ENCODE results near the gene CERS2.

Gene CERS2

DNA sequence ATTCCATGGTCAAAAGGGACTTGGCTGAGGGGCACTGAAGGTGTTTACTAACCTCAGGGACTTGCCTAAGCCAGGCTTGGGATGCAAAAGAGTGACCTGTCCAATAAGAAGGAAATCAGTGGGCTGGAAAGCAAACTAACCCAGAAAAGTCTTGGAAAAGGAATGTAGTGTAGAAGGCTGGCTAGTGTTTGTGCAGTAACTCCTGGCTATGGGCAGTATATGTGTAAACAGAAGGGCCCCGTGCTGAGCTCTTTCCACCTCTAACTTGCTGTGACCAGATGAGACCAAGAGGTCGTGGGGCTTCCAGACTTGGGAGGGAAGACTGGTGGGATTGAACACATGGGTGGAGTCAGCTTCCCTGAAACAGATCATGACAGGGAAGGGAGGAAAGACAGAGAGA lies 28.0 kb upstream of the CERS2 start:
- peak overlapping the region; percentile 84 for H3K4me3 Mint-ChIP-seq
- peak overlapping the region; percentile 92 for H3K27ac Mint-ChIP-seq
- peaks cover 75% of the 10 kb centered on the region for H3K4me1 Mint-ChIP-seq (ENCODE audit: low read depth)
- H3K27me3 Mint-ChIP-seq, result no peaks in the 10 kb centered on the region
- no peaks in the 10 kb centered on the region for H3K9me3 Mint-ChIP-seq (ENCODE audit: low read depth)
- peaks cover 5% of the 10 kb centered on the region for H3K36me3 Mint-ChIP-seq

DNA sequence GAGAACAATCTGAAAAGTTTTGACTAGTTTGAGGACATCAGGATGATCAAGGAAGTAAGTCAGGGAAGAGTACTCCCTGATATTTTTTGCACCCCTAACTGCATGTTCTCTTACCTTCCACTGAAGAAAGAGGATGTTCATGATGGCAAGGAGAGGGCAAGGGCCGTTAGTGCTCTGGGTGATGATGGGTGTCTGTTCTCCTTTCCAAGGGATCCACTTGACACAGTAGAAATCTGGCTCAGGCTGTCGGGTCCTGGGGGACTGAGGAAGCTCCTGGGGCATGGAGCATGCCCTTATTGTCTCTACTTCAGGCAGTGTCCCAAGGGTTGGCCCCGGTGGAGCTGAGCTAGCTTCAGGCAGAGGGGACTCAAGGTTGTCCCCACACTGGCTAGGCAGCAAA lies 27.4 kb upstream of the CERS2 start:
- Mint-ChIP-seq H3K27ac (peak overlapping the region; percentile 55), H3K4me1 (ENCODE audit: low read depth) (peaks cover 70% of the 10 kb centered on the region), H3K9me3 (ENCODE audit: low read depth) (no peaks in the 10 kb centered on the region), H3K36me3 (peaks cover 5% of the 10 kb centered on the region), H3K27me3 (no peaks in the 10 kb centered on the region), H3K4me3 (peak overlapping the region; percentile 47)

DNA sequence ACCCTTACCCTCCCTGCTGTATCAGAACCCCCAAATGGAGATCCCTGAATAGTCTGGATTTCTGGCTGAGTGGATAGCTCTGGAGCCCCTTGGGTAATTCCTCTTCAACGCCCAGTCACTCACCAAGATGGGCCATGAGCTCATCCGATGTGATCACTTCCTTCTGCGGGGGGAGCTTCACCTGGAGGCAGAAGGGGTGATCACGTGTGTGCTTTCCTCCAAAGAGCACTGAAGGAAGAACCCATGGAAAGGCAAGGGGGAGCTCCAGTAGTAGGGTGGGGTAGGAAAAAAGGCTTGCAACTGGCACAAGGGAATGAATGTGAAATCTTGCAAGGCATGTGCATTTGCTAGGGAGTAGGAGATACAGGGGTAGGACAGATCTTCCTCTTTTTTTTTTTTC lies 27.0 kb upstream of the CERS2 start:
- peaks cover 65% of the 10 kb centered on the region for H3K4me1 Mint-ChIP-seq (ENCODE audit: low read depth)
- peak overlapping the region; percentile 47 for H3K4me3 Mint-ChIP-seq

DNA sequence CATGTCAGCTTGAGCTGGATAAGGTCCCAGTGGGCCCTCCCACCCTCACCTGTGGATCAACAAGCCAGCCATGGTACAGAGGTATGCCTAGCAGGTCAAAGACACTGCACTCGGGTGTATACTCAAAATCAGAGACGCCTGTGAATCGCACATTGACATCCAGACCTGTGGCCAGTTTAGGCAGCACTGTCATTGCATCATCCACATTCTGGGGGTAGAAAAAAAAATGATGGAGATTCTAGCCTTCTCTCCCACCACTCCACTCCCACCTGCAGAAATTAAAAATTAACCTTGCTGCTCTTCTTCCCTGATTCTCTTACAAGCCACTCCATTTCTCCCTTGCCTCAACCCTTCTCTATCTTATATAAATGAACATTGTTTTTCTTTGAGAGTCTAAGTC lies 25.8 kb upstream of the CERS2 start:
- Mint-ChIP-seq H3K9me3 (ENCODE audit: low read depth) (no peaks in the 10 kb centered on the region), H3K4me1 (ENCODE audit: low read depth) (peaks cover 54% of the 10 kb centered on the region), H3K27ac (peak overlapping the region; percentile 11), H3K36me3 (peaks cover 5% of the 10 kb centered on the region), H3K27me3 (no peaks in the 10 kb centered on the region), H3K4me3 (no peak overlapping the region)

More for the DNA sequence above, 27.0 kb upstream of the CERS2 start:
- H3K27me3 Mint-ChIP-seq, result no peaks in the 10 kb centered on the region
- peak overlapping the region; percentile 55 for H3K27ac Mint-ChIP-seq
- no peaks in the 10 kb centered on the region for H3K9me3 Mint-ChIP-seq (ENCODE audit: low read depth)
- H3K36me3 Mint-ChIP-seq, result peaks cover 5% of the 10 kb centered on the region

DNA sequence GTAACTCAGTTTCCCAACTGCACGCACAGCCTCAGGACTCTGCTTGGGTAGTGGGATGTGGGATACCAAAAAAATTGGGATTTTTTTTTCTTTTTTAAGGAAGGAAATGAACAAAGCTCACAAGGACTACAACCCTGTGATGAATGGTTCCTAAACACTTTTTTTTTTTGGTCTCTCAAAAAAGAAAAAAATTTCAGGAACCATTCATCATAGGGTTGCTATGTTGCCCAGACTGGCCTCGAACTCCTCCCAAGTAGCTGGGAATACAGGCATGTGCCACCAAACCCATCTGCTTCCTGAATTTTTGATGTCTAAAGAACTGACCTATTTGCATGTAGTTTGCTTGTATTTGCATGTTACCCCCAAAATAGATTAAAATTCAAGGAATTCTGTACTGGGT lies 25.3 kb upstream of the CERS2 start:
- Mint-ChIP-seq H3K27me3 (no peaks in the 10 kb centered on the region), H3K4me3 (no peak overlapping the region), H3K27ac (no peak overlapping the region), H3K36me3 (peaks cover 5% of the 10 kb centered on the region), H3K4me1 (ENCODE audit: low read depth) (peaks cover 50% of the 10 kb centered on the region), H3K9me3 (ENCODE audit: low read depth) (no peaks in the 10 kb centered on the region)

DNA sequence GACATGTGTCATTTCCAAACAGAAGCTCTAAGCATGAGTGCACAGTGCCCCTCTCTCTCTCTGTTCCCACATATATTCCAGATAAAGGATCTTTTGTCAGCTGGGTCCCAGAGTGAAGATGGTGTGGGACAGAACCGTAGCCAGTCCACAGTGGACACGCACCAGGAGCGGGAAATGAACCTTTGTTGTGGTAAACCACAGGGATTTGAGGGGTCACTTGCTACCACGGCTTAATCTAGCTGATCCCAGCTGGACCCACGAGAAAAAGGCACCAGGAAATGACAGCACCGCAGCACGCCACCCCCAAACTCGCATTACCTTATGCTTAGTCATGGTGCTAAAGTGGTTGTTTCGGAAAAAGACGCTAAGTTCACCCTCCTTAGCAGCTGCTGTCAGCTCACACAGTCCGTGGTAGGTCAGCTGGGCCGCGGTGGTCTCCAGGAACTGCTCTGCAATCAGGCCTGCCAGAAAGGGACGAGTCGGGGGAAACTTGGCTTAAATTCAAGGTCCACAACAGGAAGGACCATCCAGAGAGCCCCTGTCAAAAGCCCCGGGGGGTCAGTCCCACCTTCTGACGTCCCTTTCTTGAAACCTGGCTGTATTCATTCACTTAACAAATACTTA lies 24.5 kb upstream of the CERS2 start:
- H3K27ac Mint-ChIP-seq, result peak overlapping the region; percentile 22
- H3K4me3 Mint-ChIP-seq, result no peak overlapping the region
- H3K27me3 Mint-ChIP-seq, result no peaks in the 10 kb centered on the region
- no peaks in the 10 kb centered on the region for H3K9me3 Mint-ChIP-seq (ENCODE audit: low read depth)
- peaks cover 5% of the 10 kb centered on the region for H3K36me3 Mint-ChIP-seq
- peaks cover 44% of the 10 kb centered on the region for H3K4me1 Mint-ChIP-seq (ENCODE audit: low read depth)

DNA sequence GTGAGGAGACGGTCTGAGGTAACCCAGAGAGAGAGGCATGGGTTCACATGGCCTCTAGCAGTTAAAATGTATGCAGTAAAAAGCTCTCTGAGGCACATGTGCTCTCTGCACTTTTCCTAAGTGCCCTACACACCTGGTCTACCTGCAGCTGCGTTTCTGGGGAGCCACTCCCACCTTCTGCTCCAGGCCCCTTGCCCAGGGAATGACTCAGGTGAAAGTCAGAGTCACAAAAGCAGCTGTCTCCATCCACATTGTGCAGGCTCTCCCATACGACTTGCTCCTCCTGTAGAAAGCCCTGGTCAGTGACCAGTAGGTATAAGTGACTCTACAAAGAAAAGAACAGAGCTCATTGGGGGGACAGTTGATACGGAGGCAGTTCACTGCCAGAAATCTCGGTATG lies 23.3 kb upstream of the CERS2 start:
- Mint-ChIP-seq H3K27me3 (no peaks in the 10 kb centered on the region), H3K27ac (no peak overlapping the region), H3K9me3 (ENCODE audit: low read depth) (no peaks in the 10 kb centered on the region), H3K4me3 (no peak overlapping the region), H3K36me3 (peaks cover 5% of the 10 kb centered on the region), H3K4me1 (ENCODE audit: low read depth) (peaks cover 34% of the 10 kb centered on the region)

DNA sequence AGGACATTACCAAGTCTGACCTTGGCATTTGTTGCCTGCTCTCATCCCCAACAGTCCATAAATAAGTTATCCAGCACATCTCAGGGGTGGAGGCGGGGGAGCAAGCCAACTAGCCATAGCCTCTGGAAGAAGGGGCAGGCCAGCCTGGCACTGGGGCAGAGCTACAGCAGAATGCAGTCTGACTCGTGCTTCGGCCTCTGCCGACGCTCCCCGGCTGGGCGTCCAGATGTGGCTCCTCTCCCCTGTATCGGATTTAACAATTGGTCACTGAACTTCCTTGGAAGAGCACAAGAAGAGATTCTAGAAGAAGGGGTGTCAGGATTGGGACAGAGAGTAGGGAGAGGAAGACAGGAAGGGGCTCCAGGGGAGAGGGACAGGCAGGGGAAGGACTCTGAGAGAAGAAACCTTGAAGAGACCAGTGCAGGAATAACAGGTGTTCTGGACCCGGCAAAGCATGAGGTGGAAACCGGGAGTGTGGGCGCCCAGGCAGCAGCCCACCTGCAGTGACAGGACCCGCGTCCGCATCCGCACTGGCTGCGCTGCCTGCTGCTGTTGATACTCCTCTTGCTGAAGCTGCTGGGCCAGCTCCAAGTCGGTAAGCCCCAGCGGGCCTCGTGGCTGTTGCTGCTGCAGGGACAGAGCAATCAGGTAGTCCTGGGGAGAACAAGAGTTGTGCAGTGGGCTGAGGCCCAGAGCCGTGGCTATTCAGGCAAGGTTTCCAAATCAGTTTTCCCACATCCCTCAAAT lies 22.7 kb upstream of the CERS2 start:
- H3K4me3 Mint-ChIP-seq, result no peak overlapping the region
- no peak overlapping the region for H3K27ac Mint-ChIP-seq
- H3K36me3 Mint-ChIP-seq, result peaks cover 5% of the 10 kb centered on the region
- H3K27me3 Mint-ChIP-seq, result no peaks in the 10 kb centered on the region
- peaks cover 28% of the 10 kb centered on the region for H3K4me1 Mint-ChIP-seq (ENCODE audit: low read depth)
- no peaks in the 10 kb centered on the region for H3K9me3 Mint-ChIP-seq (ENCODE audit: low read depth)

DNA sequence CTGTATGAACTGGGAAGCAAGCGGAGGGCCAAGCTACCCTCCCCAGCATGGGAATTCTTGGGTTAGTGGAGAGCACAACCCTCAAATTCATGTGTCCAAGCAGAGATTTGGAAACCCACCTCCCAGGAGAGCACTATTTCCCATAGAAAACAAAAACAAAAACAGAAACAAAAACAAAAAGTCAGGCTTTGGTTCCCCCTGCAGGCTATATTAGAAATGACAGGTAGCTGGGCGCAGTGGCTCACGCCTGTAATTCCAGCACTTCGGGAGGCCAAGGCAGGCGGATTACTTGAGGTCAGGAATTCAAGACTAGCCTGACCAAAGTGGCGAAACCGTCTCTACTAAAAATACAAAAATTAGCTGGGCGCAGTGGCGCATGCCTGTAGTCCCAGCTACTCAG lies 21.3 kb upstream of the CERS2 start:
- Mint-ChIP-seq H3K4me1 (ENCODE audit: low read depth) (peaks cover 15% of the 10 kb centered on the region), H3K9me3 (ENCODE audit: low read depth) (no peaks in the 10 kb centered on the region), H3K4me3 (no peak overlapping the region), H3K27me3 (no peaks in the 10 kb centered on the region), H3K27ac (no peak overlapping the region), H3K36me3 (no peaks in the 10 kb centered on the region)

DNA sequence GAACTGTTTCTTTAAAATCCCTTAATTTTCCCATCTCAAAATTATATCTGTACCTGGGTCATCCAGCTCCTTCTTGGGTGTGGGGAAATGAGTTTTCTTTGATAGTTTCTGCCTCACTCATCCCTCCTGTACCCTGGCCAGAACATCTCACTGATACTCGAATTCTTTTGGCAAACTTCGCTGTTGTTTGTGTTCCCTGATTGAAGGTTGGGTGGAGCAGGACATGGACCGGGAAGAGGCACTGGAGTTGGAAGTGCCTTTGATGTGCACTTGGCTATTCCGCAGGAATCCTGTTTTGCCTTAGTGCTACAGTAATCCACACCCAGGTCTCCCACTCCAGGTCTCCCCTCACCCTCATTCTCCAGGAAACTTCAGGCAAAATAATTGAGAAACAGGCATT lies 20.8 kb upstream of the CERS2 start:
- H3K27me3 Mint-ChIP-seq, result no peaks in the 10 kb centered on the region
- H3K36me3 Mint-ChIP-seq, result no peaks in the 10 kb centered on the region
- H3K4me3 Mint-ChIP-seq, result no peak overlapping the region
- H3K9me3 Mint-ChIP-seq (ENCODE audit: low read depth), result no peaks in the 10 kb centered on the region
- peaks cover 11% of the 10 kb centered on the region for H3K4me1 Mint-ChIP-seq (ENCODE audit: low read depth)
- no peak overlapping the region for H3K27ac Mint-ChIP-seq

DNA sequence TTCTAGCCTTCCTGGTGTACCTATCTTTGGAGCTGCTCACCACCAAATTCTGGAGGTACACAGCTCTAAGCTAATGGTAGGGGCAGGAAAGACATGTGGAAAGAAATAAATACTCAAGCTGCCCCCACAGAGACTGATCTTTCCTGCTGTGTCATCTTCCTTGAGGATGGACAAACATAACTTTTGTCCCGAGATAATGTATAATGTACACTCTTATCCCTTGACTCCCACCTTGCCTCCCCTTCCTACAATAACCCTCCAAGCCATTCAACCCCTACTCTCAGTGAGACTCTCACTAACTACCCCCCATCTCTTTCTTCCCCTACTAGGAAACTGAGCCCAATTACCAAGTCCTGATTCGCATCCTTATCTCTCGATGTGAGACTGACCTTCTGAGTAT lies 19.6 kb upstream of the CERS2 start:
- Mint-ChIP-seq H3K27ac (no peak overlapping the region), H3K4me1 (ENCODE audit: low read depth) (peaks cover 3% of the 10 kb centered on the region), H3K36me3 (no peaks in the 10 kb centered on the region), H3K9me3 (ENCODE audit: low read depth) (no peaks in the 10 kb centered on the region), H3K4me3 (no peak overlapping the region), H3K27me3 (no peaks in the 10 kb centered on the region)

DNA sequence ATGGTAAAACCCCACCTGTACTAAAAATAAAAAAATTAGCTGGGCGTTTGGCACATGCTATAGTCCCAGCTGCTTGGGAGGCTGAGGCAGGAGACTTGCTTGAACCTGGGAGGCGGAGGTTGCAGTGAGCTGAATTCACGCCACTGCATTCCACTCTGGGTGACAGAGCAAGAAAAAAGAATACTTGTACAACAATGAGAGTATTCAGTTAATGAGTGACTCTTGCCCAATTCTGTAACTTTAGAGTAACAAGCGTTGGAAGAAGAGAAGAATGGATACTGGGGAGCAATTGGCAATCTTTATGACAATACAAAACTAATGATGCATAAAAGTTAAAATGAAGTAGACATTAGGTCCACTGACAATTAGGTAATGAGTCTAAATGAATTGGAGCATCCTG lies 18.0 kb upstream of the CERS2 start:
- Mint-ChIP-seq H3K9me3 (ENCODE audit: low read depth) (no peaks in the 10 kb centered on the region), H3K27me3 (no peaks in the 10 kb centered on the region), H3K36me3 (no peaks in the 10 kb centered on the region), H3K4me3 (no peak overlapping the region), H3K4me1 (ENCODE audit: low read depth) (peaks cover 5% of the 10 kb centered on the region), H3K27ac (no peak overlapping the region)

DNA sequence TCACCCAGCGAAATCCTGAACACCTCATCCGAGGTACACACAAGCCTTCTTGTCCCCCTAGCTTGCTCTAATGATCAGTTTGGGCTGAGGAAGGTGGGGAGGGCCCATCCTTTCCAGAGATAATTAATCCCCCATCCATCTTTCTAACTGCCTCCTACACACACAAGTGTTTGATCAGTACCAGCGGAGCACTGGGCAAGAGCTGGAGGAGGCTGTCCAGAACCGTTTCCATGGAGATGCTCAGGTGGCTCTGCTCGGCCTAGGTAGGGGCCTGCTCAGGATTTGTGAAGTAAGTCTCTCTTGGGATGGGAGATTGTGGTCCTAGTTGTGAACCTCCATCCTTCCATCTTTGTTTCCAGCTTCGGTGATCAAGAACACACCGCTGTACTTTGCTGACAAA lies 13.3 kb upstream of the CERS2 start:
- Mint-ChIP-seq H3K9me3 (ENCODE audit: low read depth) (no peaks in the 10 kb centered on the region), H3K4me1 (ENCODE audit: low read depth) (peaks cover 5% of the 10 kb centered on the region), H3K27ac (no peak overlapping the region), H3K4me3 (no peak overlapping the region), H3K27me3 (no peaks in the 10 kb centered on the region), H3K36me3 (no peaks in the 10 kb centered on the region)

DNA sequence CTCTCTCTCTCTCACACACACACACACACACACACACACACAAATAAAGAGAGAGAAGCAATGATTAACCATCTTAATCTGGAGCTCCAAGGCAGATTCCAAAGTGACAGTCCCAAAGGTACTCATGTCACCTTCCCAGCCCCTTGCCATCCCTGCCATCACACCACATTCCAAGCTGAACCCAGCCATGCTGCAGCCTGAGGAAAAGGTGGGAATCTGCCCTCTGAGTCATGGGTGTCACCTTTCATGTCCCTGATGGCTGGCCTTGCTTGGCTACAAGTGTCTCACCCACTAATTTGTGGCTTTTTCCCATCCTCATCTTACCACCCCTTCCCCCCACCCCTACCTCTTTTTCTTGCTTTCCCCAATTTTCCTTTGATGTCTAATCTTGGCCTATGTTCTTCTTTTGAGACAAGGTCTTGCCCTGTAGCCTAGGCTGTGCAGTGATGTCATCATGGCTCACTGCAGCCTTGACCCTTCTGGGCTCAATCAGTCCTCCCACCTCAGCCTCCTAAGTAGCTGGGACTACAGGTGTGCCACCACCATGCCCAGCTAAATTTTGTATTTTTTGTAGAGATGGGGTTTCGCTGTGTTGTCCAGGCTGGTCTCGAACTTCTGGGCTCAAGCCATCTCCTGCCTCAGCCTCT lies 10.7 kb upstream of the CERS2 start:
- H3K27ac Mint-ChIP-seq, result no peak overlapping the region
- no peaks in the 10 kb centered on the region for H3K36me3 Mint-ChIP-seq
- H3K4me1 Mint-ChIP-seq (ENCODE audit: low read depth), result peaks cover 5% of the 10 kb centered on the region
- no peaks in the 10 kb centered on the region for H3K9me3 Mint-ChIP-seq (ENCODE audit: low read depth)
- no peak overlapping the region for H3K4me3 Mint-ChIP-seq
- no peaks in the 10 kb centered on the region for H3K27me3 Mint-ChIP-seq

DNA sequence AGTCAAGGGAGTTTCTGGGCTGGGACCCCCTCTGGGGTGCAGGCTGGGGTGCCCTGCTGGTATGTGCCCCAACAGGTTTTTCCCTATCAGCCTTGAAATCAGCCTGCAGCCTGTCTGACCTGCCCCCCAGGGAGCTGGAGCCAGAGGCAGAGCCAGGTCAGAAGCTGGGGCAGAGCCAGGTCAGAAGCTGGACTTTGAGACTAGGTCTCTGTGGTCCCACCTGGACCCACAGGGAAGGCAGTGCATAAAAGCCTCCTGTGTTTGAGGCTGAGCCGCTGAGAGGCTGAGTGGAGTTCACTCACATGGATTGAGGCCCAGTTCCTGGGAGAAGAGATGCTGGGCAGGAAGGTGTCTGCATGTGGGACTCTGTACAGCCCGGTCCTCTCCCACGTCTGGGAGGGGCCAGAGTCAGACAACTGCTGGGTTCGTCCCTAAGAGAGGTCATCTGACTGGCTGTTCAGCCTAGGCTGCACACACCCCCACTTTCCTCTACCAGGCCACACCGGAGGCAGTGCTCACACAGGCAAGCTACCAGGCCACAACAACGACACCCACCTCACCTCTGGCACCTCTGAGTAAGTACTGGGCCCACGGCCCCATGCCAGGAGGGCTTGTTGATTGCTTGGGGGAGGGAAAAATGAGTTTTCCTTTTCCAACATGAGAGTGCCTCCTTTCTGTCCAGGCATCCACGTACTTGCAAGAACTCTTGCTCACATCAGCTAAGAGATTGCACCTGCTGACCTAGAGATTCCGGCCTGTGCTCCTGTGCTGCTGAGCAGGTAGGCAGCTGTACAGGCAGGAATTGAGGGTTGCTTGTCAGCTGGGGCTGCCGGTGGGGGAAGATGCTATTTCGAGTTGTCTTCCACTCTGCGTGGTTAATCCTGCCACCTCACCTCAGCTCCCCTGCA lies 7.4 kb upstream of the CERS2 start, which contains the start of gene ANXA9:
Gene ANXA9, plus strand, starts transcription at position 488 of the 908 bp plus-strand sequence. CDS start 814 bp downstream, outside the sequence.
- no peaks in the 10 kb centered on the region for H3K9me3 Mint-ChIP-seq (ENCODE audit: low read depth)
- H3K4me1 Mint-ChIP-seq (ENCODE audit: low read depth), result peaks cover 20% of the 10 kb centered on the region
- no peak within 1 kb of the TSS for H3K27ac Mint-ChIP-seq
- H3K27me3 Mint-ChIP-seq, result no peaks in the 10 kb centered on the region
- H3K4me3 Mint-ChIP-seq, result no peak within 1 kb of the TSS
- H3K36me3 Mint-ChIP-seq, result no peaks in the 10 kb centered on the region

All from activated naive CD8-positive, alpha-beta T cell (primary cell).